WTC11 (cell line): ENCODE results near the gene OR5B12. TPM values are rescaled to one million over a fixed set of nuclear protein-coding genes. Genes with fewer than 3 reads are reported as not detected.

ENCODE experiments used
- ATAC-seq: fragments of 200-7000 bp; cut with Tn5 transposase; 2 replicates; pipeline ENCODE4 v1.10.0; 2021; ENCODE audit warnings: mild to moderate bottlenecking, moderate library complexity
- CTCF ChIA-PET: fragments of 300-600 bp; sonication (Branson Sonifier 250); formaldehyde crosslinking; loops from one replicate; lab custom pipeline; 2021; ENCODE audit warnings: antibody characterized with exemption; lab: Charles Lee
- POLR2A ChIA-PET: fragments of 350-600 bp; sonication (Branson Sonifier 250); formaldehyde crosslinking; loops from one replicate; lab custom pipeline; 2021; ENCODE audit warnings: antibody characterized with exemption; lab: Charles Lee
- DNase-seq: peaks from one replicate; pipeline ENCODE4 v3.0.0; 2021; ENCODE audit warnings: low spot score
- H3K27ac Mint-ChIP-seq: 2 replicates; pipeline ENCODE4 v1.8.0; 2021; ENCODE audit warnings: mixed read lengths
- H3K27me3 Mint-ChIP-seq: 2 replicates; pipeline ENCODE4 v1.8.0; 2021; ENCODE audit warnings: low read depth, mild to moderate bottlenecking, moderate library complexity, mixed read lengths
- H3K36me3 Mint-ChIP-seq: 2 replicates; pipeline ENCODE4 v1.8.0; 2021; ENCODE audit warnings: mixed read lengths
- H3K4me1 Mint-ChIP-seq: 2 replicates; pipeline ENCODE4 v1.8.0; 2022; ENCODE audit warnings: mixed read lengths
- H3K4me3 Mint-ChIP-seq: 2 replicates; pipeline ENCODE4 v1.8.0; 2021; ENCODE audit warnings: mild to moderate bottlenecking, moderate library complexity, mixed read lengths
- H3K9me3 Mint-ChIP-seq: 2 replicates; pipeline ENCODE4 v1.8.0; 2021; ENCODE audit warnings: mixed read lengths
- ESRRA ChIP-seq: sonication (generic); formaldehyde crosslinking; IDR thresholded peaks from 2 replicates; pipeline ENCODE4 v1.8.1; 2022; ENCODE audit warnings: mild to moderate bottlenecking, missing genetic modification reagents, borderline replicate concordance
- JUN ChIP-seq: sonication (generic); formaldehyde crosslinking; IDR thresholded peaks from 2 replicates; pipeline ENCODE4 v1.8.0; 2023; ENCODE audit warnings: mild to moderate bottlenecking, missing genetic modification reagents
- MAX ChIP-seq: sonication (generic); formaldehyde crosslinking; IDR thresholded peaks from 2 replicates; pipeline ENCODE4 v1.8.0; 2022; ENCODE audit warnings: mild to moderate bottlenecking, missing genetic modification reagents
- MLX ChIP-seq: sonication (generic); formaldehyde crosslinking; IDR thresholded peaks from 2 replicates; pipeline ENCODE4 v1.8.1; 2023; ENCODE audit warnings: mild to moderate bottlenecking, missing genetic modification reagents, moderate library complexity
- SMAD4 ChIP-seq: sonication (generic); formaldehyde crosslinking; IDR thresholded peaks from 2 replicates; pipeline ENCODE4 v1.8.0; 2022; ENCODE audit warnings: mild to moderate bottlenecking, missing genetic modification reagents
- SP1 ChIP-seq: sonication (generic); formaldehyde crosslinking; conservative IDR thresholded peaks from 2 replicates; pipeline ENCODE4 v1.8.1; 2022; ENCODE audit warnings: missing genetic modification reagents
- STAT6 ChIP-seq: sonication (generic); formaldehyde crosslinking; conservative IDR thresholded peaks from 2 replicates; pipeline ENCODE4 v1.8.1; 2023; ENCODE audit warnings: mild to moderate bottlenecking, low read depth, missing genetic modification reagents, moderate library complexity
- TP53 ChIP-seq: sonication (generic); formaldehyde crosslinking; IDR thresholded peaks from 2 replicates; pipeline ENCODE4 v1.8.1; 2023; ENCODE audit warnings: mild to moderate bottlenecking, missing genetic modification reagents
- ZBTB21 ChIP-seq: sonication (generic); formaldehyde crosslinking; IDR thresholded peaks from 2 replicates; pipeline ENCODE4 v1.8.1; 2023; ENCODE audit warnings: mild to moderate bottlenecking, missing genetic modification reagents, borderline replicate concordance
- ZBTB43 ChIP-seq: sonication (generic); formaldehyde crosslinking; IDR thresholded peaks from 2 replicates; pipeline ENCODE4 v1.8.1; 2023; ENCODE audit warnings: mild to moderate bottlenecking, missing genetic modification reagents
- ZNF219 ChIP-seq: sonication (generic); formaldehyde crosslinking; IDR thresholded peaks from 2 replicates; pipeline ENCODE4 v1.8.0; 2023; ENCODE audit warnings: missing genetic modification reagents, mild to moderate bottlenecking, borderline replicate concordance
- total RNA-seq: library from RNA; stranded (reverse); gene quantifications from 3 replicates; pipeline ENCODE4 v1.2.3, GENCODE V29; 2021
- TF ChIP-seq, protein P1 (sequence below): sonication (generic); formaldehyde crosslinking; IDR thresholded peaks from 2 replicates; pipeline ENCODE4 v1.8.0; 2022; ENCODE audit warnings: mild to moderate bottlenecking, missing genetic modification reagents
- TF ChIP-seq, protein P2 (sequence below): sonication (generic); formaldehyde crosslinking; IDR thresholded peaks from 2 replicates; pipeline ENCODE4 v1.8.1; 2022; ENCODE audit warnings: missing genetic modification reagents, borderline replicate concordance
- TF ChIP-seq, protein P3 (sequence below): fragments of 200-600 bp; IDR thresholded peaks from 2 replicates; pipeline ENCODE4 v1.8.0; 2022; ENCODE audit warnings: antibody characterized with exemption
- TF ChIP-seq, protein P4 (sequence below): sonication (generic); formaldehyde crosslinking; IDR thresholded peaks from 2 replicates; pipeline ENCODE4 v1.8.1; 2022; ENCODE audit warnings: low read depth, missing genetic modification reagents, borderline replicate concordance

The OR5B12 gene
- total RNA-seq, 1 experiment from 2014 or later, result not detected

GRCh38 chr11:58434217-58434616 lies 7.8 kb downstream of the OR5B12 start:
- CTCF ChIA-PET, result no interaction called here
- H3K4me1 Mint-ChIP-seq, result peaks cover 6% of the 10 kb centered on the region
- POLR2A ChIA-PET, result no interaction called here
- no peak overlapping the region for H3K4me3 Mint-ChIP-seq
- peaks cover 16% of the 10 kb centered on the region for H3K9me3 Mint-ChIP-seq
- H3K27ac Mint-ChIP-seq, result no peak overlapping the region
- no peak for DNase-seq
- peaks cover 4% of the 10 kb centered on the region; the same call in 1 of the 2 replicates for H3K36me3 Mint-ChIP-seq
- TF ChIP-seq ZBTB43 (CRISPR knock-in tag) (no peak), MAX (CRISPR knock-in tag) (no peak), STAT6 (CRISPR knock-in tag) (no peak), MLX (CRISPR knock-in tag) (no peak), JUN (CRISPR knock-in tag) (no peak), ZBTB21 (CRISPR knock-in tag) (no peak), SP1 (no peak), TP53 (CRISPR knock-in tag) (no peak)
- TF ChIP-seq, protein P1, sequence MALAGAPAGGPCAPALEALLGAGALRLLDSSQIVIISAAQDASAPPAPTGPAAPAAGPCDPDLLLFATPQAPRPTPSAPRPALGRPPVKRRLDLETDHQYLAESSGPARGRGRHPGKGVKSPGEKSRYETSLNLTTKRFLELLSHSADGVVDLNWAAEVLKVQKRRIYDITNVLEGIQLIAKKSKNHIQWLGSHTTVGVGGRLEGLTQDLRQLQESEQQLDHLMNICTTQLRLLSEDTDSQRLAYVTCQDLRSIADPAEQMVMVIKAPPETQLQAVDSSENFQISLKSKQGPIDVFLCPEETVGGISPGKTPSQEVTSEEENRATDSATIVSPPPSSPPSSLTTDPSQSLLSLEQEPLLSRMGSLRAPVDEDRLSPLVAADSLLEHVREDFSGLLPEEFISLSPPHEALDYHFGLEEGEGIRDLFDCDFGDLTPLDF (CRISPR knock-in tag), result no peak
- TF ChIP-seq, protein P2, sequence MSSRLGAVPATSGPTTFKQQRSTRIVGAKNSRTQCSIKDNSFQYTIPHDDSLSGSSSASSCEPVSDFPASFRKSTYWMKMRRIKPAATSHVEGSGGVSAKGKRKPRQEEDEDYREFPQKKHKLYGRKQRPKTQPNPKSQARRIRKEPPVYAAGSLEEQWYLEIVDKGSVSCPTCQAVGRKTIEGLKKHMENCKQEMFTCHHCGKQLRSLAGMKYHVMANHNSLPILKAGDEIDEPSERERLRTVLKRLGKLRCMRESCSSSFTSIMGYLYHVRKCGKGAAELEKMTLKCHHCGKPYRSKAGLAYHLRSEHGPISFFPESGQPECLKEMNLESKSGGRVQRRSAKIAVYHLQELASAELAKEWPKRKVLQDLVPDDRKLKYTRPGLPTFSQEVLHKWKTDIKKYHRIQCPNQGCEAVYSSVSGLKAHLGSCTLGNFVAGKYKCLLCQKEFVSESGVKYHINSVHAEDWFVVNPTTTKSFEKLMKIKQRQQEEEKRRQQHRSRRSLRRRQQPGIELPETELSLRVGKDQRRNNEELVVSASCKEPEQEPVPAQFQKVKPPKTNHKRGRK (CRISPR knock-in tag), result no peak
- no peaks in the 10 kb centered on the region for H3K27me3 Mint-ChIP-seq
- no peak for ATAC-seq

DNA sequence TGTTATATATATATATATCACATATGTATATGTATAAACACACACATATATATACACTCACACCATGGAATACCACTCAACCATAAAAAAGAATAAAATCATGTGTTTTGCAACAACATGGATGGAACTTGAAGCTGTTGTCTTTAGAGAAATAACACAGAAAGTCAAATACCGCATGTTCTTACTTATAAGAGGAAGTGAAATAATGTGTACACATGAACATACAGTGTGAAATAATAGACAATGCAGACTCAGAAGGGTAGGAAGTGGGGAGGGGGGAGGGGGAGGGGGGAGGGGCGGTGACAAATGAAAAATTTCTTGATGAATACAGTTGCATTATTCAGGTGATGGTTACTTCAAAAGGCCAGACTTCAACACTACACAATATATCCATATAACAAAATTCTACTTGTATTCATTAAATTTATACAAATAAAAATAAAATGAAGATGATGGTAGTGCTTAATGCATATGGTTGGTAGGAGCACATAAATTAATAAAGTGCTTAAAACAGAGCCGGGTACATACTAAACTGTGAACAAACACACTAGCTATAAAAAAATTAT lies 8.3 kb downstream of the OR5B12 start:
- Mint-ChIP-seq H3K4me3 (no peak overlapping the region), H3K4me1 (peaks cover 4% of the 10 kb centered on the region)
- TF ChIP-seq SMAD4 (CRISPR knock-in tag), result no peak
- TF ChIP-seq, protein P3, sequence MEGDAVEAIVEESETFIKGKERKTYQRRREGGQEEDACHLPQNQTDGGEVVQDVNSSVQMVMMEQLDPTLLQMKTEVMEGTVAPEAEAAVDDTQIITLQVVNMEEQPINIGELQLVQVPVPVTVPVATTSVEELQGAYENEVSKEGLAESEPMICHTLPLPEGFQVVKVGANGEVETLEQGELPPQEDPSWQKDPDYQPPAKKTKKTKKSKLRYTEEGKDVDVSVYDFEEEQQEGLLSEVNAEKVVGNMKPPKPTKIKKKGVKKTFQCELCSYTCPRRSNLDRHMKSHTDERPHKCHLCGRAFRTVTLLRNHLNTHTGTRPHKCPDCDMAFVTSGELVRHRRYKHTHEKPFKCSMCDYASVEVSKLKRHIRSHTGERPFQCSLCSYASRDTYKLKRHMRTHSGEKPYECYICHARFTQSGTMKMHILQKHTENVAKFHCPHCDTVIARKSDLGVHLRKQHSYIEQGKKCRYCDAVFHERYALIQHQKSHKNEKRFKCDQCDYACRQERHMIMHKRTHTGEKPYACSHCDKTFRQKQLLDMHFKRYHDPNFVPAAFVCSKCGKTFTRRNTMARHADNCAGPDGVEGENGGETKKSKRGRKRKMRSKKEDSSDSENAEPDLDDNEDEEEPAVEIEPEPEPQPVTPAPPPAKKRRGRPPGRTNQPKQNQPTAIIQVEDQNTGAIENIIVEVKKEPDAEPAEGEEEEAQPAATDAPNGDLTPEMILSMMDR, result no peak
- TF ChIP-seq, protein P4, sequence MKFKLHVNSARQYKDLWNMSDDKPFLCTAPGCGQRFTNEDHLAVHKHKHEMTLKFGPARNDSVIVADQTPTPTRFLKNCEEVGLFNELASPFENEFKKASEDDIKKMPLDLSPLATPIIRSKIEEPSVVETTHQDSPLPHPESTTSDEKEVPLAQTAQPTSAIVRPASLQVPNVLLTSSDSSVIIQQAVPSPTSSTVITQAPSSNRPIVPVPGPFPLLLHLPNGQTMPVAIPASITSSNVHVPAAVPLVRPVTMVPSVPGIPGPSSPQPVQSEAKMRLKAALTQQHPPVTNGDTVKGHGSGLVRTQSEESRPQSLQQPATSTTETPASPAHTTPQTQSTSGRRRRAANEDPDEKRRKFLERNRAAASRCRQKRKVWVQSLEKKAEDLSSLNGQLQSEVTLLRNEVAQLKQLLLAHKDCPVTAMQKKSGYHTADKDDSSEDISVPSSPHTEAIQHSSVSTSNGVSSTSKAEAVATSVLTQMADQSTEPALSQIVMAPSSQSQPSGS (CRISPR knock-in tag), result no peak
- no peak for TF ChIP-seq ESRRA (CRISPR knock-in tag)
- no peak for TF ChIP-seq SP1
- TF ChIP-seq JUN (CRISPR knock-in tag), result no peak
- no peak for TF ChIP-seq ZNF219 (CRISPR knock-in tag)
- TF ChIP-seq, all 79 proteins: peak for 0
- Mint-ChIP-seq H3K36me3 (peaks cover 4% of the 10 kb centered on the region; the same call in 1 of the 2 replicates), H3K9me3 (peaks cover 14% of the 10 kb centered on the region), H3K27ac (no peak overlapping the region), H3K27me3 (no peaks in the 10 kb centered on the region)
- ATAC-seq, result no peak
- no peak for DNase-seq
- ChIA-PET CTCF (no interaction called here), POLR2A (no interaction called here)
